ENCODE results near the gene MOB1A. TPM values are rescaled to one million over a fixed set of nuclear protein-coding genes. Genes with fewer than 3 reads are reported as not detected.
"Not testable (repeated sequence)": the region's sequence is repeated elsewhere in the genome, so short reads cannot be mapped to it uniquely, and the experiment has no call there.

Gene MOB1A
- total and polyA plus RNA-seq, 8 donors, result 7.8 to 53.3 (median 20.1) TPM

DNA sequence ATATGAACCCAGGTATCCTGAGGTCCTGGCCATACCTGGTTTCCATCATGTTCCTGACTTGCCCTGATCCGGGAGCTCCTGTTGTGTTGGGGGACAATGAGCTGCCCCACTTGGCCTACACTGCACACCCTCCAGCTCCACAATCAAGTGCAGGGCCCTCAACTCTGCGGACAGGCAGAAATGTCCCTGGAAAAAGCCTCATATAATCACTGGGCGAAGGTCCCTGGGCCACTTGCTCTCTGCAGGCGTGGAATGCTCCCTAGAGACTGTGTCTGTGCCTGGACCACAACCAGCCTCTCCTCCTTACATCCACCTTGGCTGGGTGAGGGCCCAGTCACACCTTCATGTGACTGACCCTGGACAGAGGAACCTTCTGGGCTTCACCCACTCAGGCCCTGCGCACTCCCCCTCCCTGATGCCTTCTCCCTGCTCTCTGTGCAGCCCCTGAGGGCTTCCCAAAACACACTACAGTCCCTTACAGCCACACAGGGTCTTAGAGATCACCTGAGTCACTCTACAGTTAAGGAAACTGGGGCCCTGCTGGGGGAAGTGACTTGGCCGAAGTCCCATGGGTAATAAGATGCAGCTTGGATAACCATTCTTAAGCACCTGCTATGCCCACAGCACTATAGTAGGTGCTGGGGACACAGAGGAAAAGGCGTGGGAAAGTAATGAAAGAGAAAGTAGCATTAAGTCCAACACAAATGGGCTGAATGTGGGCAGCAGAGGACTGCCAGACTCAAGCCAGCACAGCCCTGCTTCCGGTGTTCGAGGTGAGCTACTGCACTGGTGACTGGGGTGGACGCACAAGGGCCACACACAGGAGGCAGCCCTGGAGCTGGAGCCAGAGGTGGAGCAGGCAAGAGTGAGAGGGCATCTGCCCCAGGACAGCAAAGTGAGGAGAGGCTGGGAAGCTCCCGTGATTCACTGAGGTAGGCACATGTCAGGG, 40.8 kb downstream of the MOB1A start:
- 86 to 93% methylated on average over 11 of the region's 11 CpGs for WGBS, 2 donors
- no peak for FAIRE-seq
- H3K9me3 ChIP-seq, result no peaks in the 10 kb centered on the region
- TF ChIP-seq CTCF (IDR thresholded peaks at IDR 0.05), result no peak
- no peak for ATAC-seq
- intact Hi-C loops (cut with DNase I), result no loop called here
- DNase-seq, result no peak
- H3K27me3 ChIP-seq, result no peaks in the 10 kb centered on the region
- H3K27ac ChIP-seq, result no peak overlapping the region
- no peak overlapping the region for H3K4me3 ChIP-seq
- H3K36me3 ChIP-seq, result peaks cover 0 to 7% (median 0%) of the 10 kb centered on the region in 3 donors
- no peaks in the 10 kb centered on the region for H3K4me1 ChIP-seq

GRCh38 chr2:74131901-74132300, 46.8 kb downstream of the MOB1A start:
- FAIRE-seq (no peak), ATAC-seq (no peak), DNase-seq (no peak)
- Histone ChIP-seq H3K4me1 (no peaks in the 10 kb centered on the region), H3K9me3 (no peaks in the 10 kb centered on the region), H3K4me3 (no peak overlapping the region), H3K27me3 (no peaks in the 10 kb centered on the region), H3K27ac (no peak overlapping the region), H3K36me3 (peaks cover 0 to 3% (median 0%) of the 10 kb centered on the region in 3 donors)
- no peak for TF ChIP-seq CTCF (IDR thresholded peaks at IDR 0.05)
- 79 to 94% methylated on average over 5 of the region's 5 CpGs for WGBS, 2 donors
- intact Hi-C loops (cut with DNase I), result no loop called here

DNA sequence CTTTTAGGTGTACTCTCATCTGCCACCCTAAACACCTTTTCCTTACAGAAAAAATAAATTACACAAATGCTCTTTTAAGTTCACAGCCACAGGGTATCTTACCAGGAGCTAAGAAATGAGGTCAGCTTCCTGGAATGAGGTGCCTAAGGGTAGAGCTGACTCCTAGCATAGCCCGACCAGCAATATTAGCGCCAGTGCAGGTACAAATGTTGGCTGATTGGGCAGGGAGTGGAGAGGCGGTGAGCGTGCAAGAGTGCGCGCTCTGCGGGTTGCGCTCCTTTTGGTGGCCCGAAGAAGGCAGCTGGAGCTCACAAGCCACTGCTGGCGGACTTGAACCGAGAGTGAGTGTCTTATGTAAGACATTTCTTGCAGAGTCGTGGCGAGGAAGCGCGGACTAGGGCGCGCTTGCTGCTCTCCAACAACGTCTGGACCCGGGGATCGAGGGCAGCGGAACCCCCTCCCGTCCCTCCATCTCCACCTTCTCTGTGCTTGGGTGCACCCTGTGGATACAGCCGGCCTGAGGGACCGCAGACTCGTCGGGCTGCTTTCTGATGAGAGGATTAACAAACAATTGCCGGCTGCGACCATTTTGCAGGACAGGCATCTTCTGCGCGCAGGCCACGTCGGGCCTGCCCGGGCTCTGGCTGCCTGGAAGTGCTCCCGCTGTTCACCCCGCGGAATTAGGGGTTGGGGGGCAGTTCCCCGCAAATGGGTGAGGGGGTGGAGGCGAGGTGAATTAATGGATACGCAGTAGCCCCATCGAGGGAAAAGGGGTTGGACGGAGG, 48.3 kb downstream of the MOB1A start:
- H3K27me3 ChIP-seq, result no peaks in the 10 kb centered on the region
- no peaks in the 10 kb centered on the region for H3K9me3 ChIP-seq
- no peaks in the 10 kb centered on the region for H3K4me1 ChIP-seq
- ATAC-seq (no peak), FAIRE-seq (no peak), DNase-seq (no peak)
- intact Hi-C loops (cut with DNase I), result no loop called here
- 27% methylated on average over 41 of the region's 41 CpGs for WGBS, 2 donors
- H3K4me3 ChIP-seq, result no peak overlapping the region
- peaks cover 0 to 3% (median 0%) of the 10 kb centered on the region in 3 donors for H3K36me3 ChIP-seq
- no peak for TF ChIP-seq CTCF (IDR thresholded peaks at IDR 0.05)
- no peak overlapping the region for H3K27ac ChIP-seq

DNA sequence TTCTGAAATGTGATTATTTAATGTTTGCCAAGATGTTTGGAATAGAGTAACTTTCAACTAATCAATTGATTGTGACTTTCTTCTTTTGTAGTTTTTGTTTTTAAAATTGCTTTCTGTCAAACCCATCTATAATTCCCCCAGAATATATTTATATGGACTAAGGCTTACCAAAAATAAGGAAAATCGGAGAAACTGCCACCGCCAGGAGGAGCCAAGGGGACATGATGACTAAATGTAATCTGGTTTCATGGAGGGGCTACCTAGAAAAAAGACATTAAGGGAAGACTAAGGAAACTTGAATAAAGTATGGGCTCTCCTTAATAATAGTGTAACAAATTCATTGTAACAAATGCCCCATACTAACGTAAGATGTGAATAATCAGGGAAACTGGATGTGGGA, 50.5 kb downstream of the MOB1A start:
- Histone ChIP-seq H3K4me3 (no peak overlapping the region), H3K27ac (no peak overlapping the region), H3K9me3 (no peaks in the 10 kb centered on the region), H3K36me3 (no peaks in the 10 kb centered on the region), H3K27me3 (no peaks in the 10 kb centered on the region), H3K4me1 (no peaks in the 10 kb centered on the region)
- FAIRE-seq (no peak), ATAC-seq (no peak), DNase-seq (no peak)
- 80 to 86% methylated on average over 3 of the region's 3 CpGs for WGBS, 2 donors
- no peak for TF ChIP-seq CTCF (IDR thresholded peaks at IDR 0.05)
- intact Hi-C loops (cut with DNase I), result no loop called here

DNA sequence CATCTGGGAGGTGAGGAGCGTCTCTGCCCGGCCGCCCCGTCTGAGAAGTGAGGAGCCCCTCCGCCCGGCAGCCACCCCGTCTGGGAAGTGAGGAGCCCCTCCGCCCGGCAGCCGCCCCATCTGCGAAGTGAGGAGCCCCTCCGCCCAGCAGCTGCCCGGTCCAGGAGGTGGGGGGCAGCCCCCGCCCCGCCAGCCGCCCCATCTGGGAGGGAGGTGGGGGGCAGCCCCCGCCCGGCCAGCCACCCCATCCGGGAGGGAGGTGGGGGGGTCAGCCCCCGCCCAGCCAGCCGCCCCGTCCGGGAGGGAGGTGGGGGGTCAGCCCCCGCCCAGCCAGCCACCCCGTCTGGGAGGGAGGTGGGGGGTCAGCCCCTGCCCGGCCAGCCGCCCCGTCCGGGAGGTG, 54.7 kb downstream of the MOB1A start:
- ATAC-seq; H3K27ac ChIP-seq; H3K27me3 ChIP-seq; H3K4me3 ChIP-seq; H3K36me3 ChIP-seq; intact Hi-C loops (cut with DNase I); H3K4me1 ChIP-seq; DNase-seq; H3K9me3 ChIP-seq; FAIRE-seq: not testable (repeated sequence)
- WGBS, 2 donors, result 94 to 96% methylated on average over 24 to 29 of the region's 29 CpGs

GRCh38 chr2:74121846-74122245, 56.8 kb downstream of the MOB1A start:
- DNase-seq; H3K27ac ChIP-seq; H3K4me1 ChIP-seq; ATAC-seq; intact Hi-C loops (cut with DNase I); H3K36me3 ChIP-seq; H3K9me3 ChIP-seq; H3K27me3 ChIP-seq; H3K4me3 ChIP-seq; FAIRE-seq: not testable (repeated sequence)
- WGBS, 2 donors, result 96 to 100% methylated on average over 1 of the region's 1 CpG

Data from pancreas (tissue), 10 donors.